Type B pancreatic cell (in vitro differentiated cells): Measurements from ENCODE around the gene NAA15. TPM values are rescaled to one million over a fixed set of nuclear protein-coding genes. Genes with fewer than 3 reads are reported as not detected.
"Not testable (repeated sequence)": the region's sequence is repeated elsewhere in the genome, so short reads cannot be mapped to it uniquely, and the experiment has no call there.

ENCODE experiments used
- DNase-seq: peaks from one replicate; pipeline ENCODE4 v3.0.0; 2021; ENCODE audit warnings: mixed read lengths; ENCODE audit not compliant: unreplicated experiment; ENCODE audit errors: extremely low spot score
- H3K27ac Mint-ChIP-seq: 2 replicates; pipeline ENCODE4 v1.8.0; 2021; ENCODE audit warnings: mild to moderate bottlenecking, mixed read lengths
- H3K27me3 Mint-ChIP-seq: 2 replicates; pipeline ENCODE4 v1.8.0; 2021; ENCODE audit warnings: mixed read lengths
- H3K36me3 Mint-ChIP-seq: 2 replicates; pipeline ENCODE4 v1.8.0; 2021; ENCODE audit warnings: mixed read lengths
- H3K4me1 Mint-ChIP-seq: one replicate; pipeline ENCODE4 v1.8.0; 2021; ENCODE audit warnings: mixed read lengths; ENCODE audit not compliant: unreplicated experiment
- H3K4me3 Mint-ChIP-seq: 2 replicates; pipeline ENCODE4 v1.8.0; 2021; ENCODE audit warnings: mild to moderate bottlenecking, mixed read lengths
- H3K9me3 Mint-ChIP-seq: 2 replicates; pipeline ENCODE4 v1.8.0; 2021; ENCODE audit warnings: mixed read lengths
- total RNA-seq: library from RNA; stranded (reverse); gene quantifications from 2 replicates; pipeline ENCODE4 v1.2.1, GENCODE V29; 2021; ENCODE audit warnings: low replicate concordance
- TF ChIP-seq, protein P1 (sequence below): fragments of 200-600 bp; sonication (generic); conservative IDR thresholded peaks from 2 replicates; pipeline ENCODE4 v1.5.0; 2021; ENCODE audit warnings: antibody characterized with exemption, mild to moderate bottlenecking

The NAA15 gene
- total RNA-seq, 1 donor from 2014 or later, result 61.2 TPM

DNA sequence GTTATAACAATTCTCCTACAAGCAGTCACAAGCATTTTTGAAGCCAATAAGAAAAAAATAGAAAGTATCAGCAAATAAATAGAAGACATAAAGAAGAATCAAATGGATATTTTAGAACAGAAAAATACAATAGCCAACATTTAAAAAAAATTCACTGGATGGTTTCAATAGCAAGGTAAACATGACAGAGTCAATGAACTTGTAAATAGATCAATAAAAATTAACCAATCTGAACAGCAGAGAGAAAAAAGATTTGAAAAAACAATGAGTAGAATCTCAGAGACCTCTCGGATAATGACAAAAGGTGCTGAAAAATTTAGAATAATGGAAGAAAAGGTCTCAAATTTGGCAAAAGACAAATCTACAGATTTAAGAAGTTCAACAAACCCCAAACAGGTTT is 119.3 kb downstream of the NAA15 start:
- TF ChIP-seq, protein P1, sequence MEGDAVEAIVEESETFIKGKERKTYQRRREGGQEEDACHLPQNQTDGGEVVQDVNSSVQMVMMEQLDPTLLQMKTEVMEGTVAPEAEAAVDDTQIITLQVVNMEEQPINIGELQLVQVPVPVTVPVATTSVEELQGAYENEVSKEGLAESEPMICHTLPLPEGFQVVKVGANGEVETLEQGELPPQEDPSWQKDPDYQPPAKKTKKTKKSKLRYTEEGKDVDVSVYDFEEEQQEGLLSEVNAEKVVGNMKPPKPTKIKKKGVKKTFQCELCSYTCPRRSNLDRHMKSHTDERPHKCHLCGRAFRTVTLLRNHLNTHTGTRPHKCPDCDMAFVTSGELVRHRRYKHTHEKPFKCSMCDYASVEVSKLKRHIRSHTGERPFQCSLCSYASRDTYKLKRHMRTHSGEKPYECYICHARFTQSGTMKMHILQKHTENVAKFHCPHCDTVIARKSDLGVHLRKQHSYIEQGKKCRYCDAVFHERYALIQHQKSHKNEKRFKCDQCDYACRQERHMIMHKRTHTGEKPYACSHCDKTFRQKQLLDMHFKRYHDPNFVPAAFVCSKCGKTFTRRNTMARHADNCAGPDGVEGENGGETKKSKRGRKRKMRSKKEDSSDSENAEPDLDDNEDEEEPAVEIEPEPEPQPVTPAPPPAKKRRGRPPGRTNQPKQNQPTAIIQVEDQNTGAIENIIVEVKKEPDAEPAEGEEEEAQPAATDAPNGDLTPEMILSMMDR, result no peak
- H3K9me3 Mint-ChIP-seq, result no peaks in the 10 kb centered on the region
- no peaks in the 10 kb centered on the region for H3K27me3 Mint-ChIP-seq
- H3K4me1 Mint-ChIP-seq, result no peaks in the 10 kb centered on the region
- DNase-seq, result no peak
- no peak overlapping the region for H3K4me3 Mint-ChIP-seq
- H3K36me3 Mint-ChIP-seq, result peaks cover 25% of the 10 kb centered on the region
- H3K27ac Mint-ChIP-seq, result no peak overlapping the region

DNA sequence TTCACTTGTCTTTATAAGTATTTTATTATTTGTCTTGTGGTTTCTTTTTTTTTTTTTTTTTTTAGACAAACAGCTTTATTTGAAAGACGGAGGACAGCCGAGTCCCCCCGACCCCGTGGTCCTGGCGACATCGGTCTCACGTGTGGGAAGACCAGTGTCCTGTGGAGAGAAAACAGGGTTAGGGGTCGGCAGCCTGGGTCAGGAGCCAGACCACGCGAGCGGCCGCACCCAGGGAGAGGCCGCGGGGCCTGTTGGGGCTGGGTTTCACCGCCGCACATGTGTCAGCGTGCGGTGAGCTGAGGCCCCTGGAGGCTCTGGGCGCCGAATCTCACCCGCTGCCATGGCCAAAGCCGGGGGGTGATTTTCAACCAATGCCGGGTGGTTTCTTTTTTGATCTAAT is 134.8 kb downstream of the NAA15 start:
- Mint-ChIP-seq H3K4me3 (no peak overlapping the region), H3K27ac (no peak overlapping the region), H3K27me3 (no peaks in the 10 kb centered on the region), H3K4me1 (no peaks in the 10 kb centered on the region), H3K9me3 (peaks cover 17% of the 10 kb centered on the region), H3K36me3 (peaks cover 48% of the 10 kb centered on the region)
- TF ChIP-seq, protein P1, result no peak
- DNase-seq, result no peak

DNA sequence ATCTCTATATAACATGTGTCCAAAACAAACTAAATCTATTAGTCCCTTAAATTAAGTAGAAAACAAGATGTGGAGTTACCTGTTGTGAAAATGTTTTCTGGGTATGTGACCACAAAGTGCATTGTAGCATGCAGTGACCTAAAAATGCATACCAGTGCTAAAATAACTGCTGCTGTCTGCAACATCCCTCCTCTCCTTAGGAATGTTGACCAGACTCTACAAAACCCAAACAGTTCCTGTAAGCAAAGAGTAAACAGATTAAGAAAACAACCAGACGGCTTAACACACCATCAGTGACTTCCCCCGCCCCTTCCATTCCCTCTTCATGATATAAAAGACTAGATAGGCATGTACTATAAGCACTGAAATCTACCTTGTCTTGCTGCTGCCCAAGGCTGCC is 136.8 kb downstream of the NAA15 start:
- Mint-ChIP-seq H3K27me3 (no peaks in the 10 kb centered on the region), H3K4me3 (no peak overlapping the region), H3K36me3 (peaks cover 43% of the 10 kb centered on the region), H3K27ac (no peak overlapping the region), H3K9me3 (peaks cover 17% of the 10 kb centered on the region), H3K4me1 (no peaks in the 10 kb centered on the region)
- DNase-seq, result no peak
- TF ChIP-seq, protein P1, result no peak

DNA sequence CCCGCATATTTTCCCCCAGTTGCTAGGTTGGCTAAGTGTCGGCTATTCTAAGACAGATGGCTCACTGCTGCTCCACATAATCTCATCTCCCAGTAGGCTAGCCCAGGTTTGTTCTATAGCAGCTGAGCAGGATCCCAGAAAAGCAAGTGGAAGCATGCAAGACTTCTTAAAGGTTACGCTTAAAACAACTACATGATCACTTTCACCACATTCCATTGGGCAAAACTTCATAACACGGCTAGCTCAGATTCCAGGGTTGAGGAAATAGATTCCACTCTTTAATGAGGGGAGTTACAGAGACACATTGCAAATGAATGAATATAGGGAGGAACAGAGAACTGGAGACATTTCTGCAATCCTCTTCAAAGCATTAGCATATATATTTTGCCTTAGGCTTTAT is 139.7 kb downstream of the NAA15 start:
- Mint-ChIP-seq H3K4me3 (no peak overlapping the region), H3K36me3 (peaks cover 45% of the 10 kb centered on the region), H3K9me3 (peaks cover 13% of the 10 kb centered on the region), H3K27me3 (no peaks in the 10 kb centered on the region), H3K4me1 (no peaks in the 10 kb centered on the region), H3K27ac (no peak overlapping the region)
- TF ChIP-seq, protein P1, result no peak
- no peak for DNase-seq

DNA sequence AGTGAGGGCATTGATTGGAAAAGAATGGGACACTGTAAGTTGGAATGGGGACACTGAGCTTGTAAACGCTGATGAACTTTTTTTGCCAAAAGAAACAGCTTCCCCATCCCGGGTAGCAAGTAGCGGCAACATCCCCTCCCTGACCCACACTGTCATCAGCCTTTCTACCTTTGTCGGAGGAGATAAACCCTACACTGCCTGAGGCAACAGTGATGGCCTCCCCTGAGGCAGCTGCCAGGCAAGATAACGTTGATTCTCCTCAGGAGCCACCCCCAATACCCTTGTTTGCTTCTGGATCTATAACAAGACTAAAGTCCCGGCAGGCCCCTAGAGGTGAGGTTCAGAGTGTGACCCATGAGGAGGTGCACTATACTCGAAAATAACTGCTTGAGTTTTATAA is 142.4 kb downstream of the NAA15 start:
- Mint-ChIP-seq H3K27me3 (no peaks in the 10 kb centered on the region), H3K36me3 (peaks cover 26% of the 10 kb centered on the region), H3K4me1 (no peaks in the 10 kb centered on the region), H3K9me3 (peaks cover 13% of the 10 kb centered on the region), H3K27ac (no peak overlapping the region), H3K4me3 (no peak overlapping the region)
- DNase-seq, result no peak
- TF ChIP-seq, protein P1, result no peak

DNA sequence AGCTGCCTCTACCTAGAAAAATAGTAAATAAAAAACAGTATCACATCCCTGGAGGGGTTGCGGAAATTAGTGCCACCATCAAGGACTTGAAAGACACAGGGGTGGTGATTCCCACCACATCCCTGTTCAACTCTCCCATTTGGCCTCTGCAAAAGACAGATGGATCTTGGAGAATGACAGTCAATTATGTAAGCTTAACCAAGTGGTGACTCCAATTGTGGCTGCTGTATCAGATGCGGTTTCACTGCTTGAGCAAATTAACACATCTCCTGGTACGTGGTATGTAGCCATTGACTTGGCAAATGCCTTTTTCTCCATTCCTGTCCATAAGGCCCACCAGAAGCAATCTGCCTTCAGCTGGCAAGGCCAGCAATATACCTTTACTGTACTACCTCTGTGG is 143.6 kb downstream of the NAA15 start:
- DNase-seq, H3K4me1 Mint-ChIP-seq, H3K4me3 Mint-ChIP-seq, H3K27ac Mint-ChIP-seq, H3K27me3 Mint-ChIP-seq, H3K9me3 Mint-ChIP-seq: not testable (repeated sequence)
- H3K36me3 Mint-ChIP-seq, result peaks cover 26% of the 10 kb centered on the region

DNA sequence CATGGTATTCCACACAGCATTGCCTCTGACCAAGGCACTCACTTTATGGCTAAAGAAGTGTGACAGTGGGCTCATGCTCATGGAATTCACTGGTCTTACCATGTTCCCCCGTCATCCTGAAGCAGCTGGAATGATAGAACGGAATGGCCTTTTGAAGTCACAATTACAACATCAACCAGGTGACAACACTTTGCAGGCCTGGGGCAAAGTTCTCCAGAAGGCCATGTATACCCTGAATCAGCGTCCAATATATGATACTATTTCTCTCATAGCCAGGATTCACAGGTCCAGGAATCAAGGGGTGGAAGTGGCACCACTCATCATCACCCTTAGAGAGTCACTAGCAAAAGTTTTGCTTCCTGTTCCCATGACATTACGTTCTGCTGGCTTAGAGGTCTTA is 145.8 kb downstream of the NAA15 start:
- H3K9me3 Mint-ChIP-seq, H3K27ac Mint-ChIP-seq, H3K27me3 Mint-ChIP-seq, H3K4me3 Mint-ChIP-seq, DNase-seq, H3K4me1 Mint-ChIP-seq: not testable (repeated sequence)
- peaks cover 21% of the 10 kb centered on the region for H3K36me3 Mint-ChIP-seq
